Inflammatory macrophage (primary cell): Measurements from ENCODE around the gene AMPD3.

Experiments used
- DNase-seq, 2 donors: peaks; one replicate each; pipeline ENCODE4 v3.0.0-alpha.2; 2020 to 2022

AMPD3 gene

DNA sequence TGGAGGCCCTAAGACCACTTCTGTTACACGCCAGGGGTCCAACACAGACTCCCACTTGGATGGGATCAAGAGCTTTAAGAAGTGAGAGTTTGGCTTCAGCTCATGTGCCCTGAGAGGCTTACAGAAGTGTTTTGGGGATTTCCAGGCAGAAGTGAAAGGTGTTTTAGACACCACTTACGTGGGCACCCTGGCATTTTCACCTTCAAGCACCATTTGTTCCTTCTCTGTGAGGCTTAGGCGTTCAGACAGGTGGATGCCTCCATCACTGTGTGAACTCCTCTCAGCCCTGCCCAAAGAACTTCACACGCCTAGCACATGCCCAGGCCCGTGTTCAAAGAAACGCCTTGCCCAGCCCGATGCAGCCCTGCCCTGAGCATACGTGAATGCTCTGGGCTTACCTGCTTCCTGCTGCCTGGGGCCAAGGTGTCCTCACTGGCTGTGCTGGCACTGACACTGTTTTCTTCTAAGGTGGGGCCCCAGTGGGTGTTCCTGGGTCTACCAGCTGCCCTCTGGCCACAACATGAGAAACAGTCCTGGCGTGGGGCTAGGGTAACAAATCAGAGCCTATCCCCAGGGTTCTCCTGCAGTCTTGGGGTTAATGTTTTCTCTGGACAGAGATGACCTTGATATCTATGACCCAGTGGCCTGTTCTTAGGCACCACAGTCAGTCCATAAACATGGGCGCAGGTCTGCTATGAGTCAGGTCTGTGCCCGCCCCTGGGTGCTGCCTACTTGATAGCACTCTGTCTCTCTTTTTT is 34.0 kb downstream of the AMPD3 start:
- DNase-seq, result no peak

DNA sequence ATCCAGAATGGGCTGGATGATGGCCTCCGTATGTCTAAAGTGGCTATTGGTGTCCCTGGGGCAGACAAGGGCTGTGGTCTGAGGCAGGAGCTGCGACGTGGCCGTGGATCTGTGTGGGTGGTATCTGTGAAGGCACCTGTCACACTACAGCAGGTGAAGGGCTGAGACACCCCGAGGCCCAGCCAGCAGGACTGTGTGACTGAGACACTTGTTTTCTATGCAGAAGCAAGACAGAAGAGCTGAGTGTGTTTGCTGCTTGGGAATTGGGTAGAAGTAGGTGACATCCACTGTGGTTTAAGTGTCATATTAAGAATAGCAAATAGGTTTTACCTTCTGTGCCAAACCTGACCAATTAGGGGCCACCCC is 35.0 kb downstream of the AMPD3 start:
- DNase-seq, result no peak

DNA sequence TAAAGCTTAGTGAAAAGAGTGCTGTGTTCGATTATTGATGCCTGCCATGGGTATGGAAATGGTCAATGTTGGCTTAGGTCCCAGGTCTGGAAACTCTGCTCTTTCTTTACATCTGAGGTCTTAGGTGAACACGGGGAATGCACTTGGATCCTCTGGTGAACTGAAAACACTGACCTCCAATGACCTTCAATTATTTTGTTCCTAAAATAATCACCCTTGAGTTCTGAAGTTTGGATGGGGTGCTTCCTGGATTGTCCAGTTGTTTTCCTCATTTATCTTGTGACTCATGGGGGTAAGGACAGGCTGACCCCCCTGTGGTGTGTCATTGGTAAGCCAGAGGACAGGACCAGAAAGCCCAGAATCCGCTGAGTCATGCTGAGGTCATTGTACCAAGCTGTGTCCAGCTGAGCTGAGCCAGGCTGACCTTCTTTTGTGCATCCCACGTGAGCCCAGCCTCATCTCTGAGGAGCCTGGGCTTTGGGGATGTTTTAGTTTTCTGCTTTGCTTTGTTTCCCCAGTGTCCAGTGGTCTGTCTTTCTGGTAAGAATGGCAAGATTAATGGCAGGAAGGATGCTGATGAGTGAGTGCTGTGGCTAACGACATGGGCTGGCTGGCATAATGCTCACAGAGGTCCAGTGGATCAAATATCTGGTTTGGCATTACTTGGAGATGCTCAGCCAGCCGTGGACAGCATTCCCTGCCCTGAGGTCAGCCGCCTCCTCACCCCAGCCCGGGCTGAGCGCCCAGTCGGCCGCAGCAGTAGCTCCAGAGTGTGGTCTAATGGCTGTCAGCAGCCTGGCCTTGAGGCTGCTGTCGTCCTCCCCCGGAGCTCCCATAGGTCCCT is 35.6 kb downstream of the AMPD3 start:
- DNase-seq, result peak; percentile 26 to 65

DNA sequence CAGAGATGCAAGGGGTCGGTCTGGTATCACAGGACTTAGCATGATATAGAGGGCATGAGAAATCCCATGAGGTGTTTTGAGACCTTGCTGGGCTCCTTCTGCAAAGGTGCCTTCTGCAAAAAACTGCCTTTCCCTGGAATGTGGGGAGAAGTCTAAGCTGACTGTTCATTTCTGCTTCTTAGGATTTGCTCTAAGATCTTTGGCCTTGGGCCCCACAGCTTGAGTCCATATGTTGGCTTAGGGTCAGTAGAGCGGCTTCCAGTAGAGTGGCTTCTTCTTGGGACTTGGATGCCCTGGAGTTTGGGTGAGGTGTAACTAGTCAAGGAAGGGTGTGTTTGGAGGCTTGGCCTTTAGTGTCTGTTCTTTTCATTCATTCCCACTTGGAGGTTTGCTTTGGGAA is 37.0 kb downstream of the AMPD3 start:
- DNase-seq, result no peak

DNA sequence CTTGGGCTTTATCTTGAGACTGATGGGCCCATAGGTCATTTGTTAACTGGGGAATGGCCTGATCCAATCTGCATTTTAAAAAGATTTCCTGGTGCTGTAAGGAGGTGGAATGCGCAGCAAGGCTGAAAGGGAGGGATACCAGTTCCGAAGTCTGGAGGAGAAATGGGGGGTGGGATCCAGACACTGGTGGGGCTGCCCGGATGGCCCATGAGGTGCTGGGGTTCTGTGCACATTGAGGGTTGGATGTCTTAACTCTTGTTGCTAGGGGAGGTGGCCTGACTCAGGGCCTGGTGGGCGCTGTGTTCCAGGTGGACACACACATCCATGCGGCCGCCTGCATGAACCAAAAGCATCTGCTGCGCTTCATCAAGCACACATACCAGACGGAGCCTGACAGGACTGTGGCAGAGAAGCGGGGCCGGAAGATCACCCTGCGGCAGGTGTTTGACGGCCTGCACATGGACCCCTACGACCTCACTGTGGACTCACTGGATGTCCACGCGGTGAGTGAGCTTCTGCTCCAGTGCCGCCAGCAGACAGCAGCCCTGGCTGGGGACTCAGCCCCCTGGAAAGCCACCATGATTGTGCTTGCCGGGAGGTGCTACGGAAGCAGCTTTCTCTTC is 38.1 kb downstream of the AMPD3 start:
- DNase-seq, result no peak

DNA sequence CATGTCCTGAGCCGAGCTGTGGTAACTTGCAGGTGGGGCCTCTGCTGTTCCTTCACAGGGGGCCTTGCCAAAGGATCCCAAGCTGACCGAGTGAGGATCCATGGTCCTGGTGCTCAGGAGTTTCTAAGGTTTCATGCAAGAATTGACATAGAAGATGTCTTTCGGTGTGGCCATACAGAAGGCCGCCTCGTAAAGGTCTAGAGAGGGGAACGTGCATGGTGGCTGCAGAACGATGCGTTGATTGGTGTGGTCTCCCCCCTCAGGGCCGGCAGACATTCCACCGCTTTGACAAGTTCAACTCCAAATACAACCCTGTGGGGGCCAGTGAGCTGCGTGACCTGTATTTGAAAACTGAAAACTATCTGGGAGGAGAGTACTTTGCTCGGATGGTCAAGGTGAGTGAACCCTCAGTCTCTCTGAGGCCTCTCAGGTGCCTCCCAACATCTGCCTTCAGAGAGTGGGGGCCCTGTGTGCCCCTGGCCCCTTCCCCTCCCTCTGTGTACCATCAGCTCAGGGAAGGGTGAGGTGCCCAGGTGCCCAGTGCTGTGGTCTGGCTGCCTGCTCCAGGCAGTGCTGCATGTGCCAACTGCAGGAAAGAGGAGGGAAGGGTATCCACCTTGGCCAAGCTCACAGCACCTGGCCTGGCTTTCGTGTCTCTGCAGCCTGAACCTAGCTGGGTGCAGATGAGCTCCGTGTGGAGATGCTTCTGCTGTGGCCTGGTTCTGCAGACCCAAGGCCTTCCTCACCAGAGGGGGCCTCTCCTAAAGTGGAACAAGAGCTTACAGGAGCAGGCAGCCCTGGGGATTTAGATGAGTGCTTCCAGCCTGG is 39.8 kb downstream of the AMPD3 start:
- no peak for DNase-seq

DNA sequence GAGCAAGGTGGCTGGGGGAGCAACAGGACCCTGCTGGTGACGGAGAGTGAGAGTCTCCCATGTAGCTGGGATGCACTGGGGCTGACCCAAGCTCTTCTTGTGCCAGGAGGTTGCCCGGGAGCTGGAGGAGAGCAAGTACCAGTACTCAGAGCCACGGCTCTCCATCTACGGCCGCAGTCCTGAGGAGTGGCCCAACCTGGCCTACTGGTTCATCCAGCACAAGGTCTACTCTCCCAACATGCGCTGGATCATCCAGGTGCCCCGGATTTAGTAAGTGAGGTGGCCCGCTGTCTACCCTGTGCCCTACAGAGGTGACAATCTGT is 40.4 kb downstream of the AMPD3 start:
- DNase-seq, result no peak

DNA sequence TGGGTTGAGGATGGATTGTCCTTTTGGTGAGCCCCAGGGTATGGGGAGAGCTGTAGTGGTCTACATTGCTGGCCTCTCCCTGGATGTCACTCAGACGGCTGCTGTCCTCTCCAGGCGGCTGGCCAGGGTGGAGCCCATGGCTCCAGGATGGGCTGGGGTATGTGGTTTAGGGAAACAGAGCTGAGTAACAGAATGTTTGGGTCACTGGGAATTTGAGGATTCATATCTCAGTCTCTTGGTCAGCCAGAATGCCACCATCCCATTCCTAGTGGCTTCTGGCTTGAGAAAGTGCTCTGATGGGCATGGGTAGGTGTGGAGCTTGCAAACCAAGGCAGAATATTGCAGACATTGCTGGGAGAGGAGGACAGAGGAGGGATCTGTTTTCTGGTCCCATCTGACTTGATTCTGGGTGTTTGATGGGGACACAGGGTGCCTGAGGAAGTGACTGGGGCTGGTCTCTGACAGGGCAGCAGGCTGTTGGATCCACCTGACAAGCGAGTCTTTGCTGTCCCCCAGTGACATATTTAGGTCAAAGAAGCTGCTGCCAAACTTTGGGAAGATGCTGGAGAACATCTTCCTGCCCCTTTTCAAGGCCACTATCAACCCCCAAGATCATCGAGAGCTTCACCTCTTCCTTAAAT is 41.4 kb downstream of the AMPD3 start:
- no peak for DNase-seq

DNA sequence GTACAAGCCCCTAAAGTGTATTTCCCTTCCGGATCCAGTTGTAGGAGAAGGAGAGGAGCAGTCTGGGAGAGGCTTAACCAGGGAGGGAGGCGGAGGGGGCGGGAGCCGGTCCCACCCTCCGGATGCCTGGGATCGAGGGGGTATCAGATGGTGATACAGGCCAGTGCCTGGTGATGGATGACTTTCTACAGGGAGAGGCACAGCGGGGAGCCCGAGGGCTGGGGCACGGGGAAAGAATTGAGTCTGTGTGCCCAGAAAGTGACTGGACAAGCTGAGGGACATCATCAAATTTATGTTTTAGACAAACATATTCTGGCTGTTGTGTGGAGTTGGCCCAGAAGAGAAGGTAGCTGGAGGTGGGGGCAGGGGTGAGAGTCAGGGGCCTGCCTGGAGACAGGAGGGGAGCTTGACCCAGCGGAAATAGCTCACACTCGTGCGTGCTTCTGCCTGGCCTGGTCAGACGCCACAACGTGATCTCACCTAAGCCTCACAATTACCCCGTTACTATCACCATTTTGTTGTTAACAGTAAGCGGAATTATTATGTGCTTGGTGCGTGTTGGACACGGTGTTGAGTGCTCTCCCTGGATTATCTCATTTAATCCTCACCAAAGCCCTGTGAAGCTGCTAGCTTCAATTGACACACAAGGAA is 42.4 kb downstream of the AMPD3 start:
- DNase-seq, result no peak

DNA sequence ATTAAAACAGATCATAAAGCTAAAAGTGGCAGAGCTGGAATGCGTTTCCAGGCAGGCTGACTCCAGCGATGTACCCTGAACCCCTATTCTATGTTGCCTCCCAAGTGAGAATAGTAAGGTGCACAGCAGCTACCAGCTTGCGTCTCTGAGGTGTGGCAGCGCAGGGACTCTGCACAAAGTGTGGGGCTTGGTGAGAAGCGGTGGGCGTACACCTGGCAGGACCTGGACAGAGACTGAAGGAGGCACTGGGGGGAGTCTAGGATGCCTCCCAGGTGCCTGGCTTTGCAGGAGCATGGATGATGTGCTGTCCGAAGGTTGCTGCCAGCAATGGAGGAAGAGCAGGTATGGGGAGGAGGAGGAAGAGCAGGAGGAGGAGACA is 42.9 kb downstream of the AMPD3 start:
- DNase-seq, result no peak

DNA sequence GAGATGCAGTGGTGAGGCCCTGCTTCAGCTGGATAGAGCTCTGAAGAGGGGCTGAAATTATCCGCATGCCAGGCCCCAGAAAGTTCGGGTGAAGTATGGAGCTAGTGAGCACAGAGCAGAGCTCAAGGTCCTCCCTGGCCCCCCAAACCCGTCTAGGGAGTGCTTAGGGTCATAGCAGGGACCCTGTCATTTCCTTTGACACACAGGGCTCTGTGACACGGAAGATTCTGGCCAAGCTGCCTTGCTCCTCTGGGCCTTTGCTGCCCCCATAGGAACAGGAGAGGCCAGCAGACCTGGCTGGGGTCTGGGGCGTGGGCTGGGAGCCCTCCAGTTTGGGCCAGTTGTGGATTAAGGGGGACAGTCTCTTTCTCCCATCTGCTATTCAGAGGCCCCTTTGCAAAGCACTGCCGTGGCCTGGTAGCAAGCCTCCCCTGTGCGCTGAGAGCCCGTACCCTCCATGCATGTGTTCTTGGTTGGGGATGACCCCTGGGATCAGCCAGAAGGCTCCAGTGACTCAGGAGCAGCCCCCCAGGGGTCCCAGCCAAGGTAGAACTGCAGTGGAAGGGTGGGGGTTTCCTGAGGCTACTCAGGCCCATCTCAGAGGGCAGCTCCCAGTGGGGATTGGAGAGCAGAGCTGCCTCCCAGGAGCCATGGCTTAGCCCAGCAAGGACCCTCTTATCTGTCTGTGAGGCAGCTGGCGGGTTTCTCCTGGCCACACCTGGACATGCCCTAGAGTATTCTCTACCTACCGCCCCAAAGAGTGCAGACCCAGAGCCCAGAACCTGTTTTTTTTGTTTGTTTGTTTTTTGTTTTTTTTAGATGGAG is 43.6 kb downstream of the AMPD3 start:
- DNase-seq, result no peak

DNA sequence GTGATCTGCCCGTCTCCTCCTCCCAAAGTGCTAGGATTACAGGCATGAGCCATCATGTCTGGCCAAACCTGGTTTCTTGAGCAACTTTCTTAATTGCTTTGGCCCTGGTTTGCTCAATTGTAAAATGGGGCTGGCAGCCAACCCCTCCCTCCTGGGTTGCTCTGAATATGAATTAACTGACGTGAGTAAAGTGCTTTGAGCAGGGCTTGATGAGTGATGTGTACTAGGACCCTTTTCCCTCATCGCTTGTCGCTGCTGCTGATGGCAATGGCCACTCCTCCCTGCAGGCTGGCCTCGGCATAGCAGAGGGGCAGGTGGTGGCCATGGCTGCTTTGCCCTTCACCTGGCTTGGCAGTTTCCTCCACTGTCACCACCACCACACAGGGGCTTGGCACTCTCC is 44.4 kb downstream of the AMPD3 start:
- DNase-seq, result no peak

DNA sequence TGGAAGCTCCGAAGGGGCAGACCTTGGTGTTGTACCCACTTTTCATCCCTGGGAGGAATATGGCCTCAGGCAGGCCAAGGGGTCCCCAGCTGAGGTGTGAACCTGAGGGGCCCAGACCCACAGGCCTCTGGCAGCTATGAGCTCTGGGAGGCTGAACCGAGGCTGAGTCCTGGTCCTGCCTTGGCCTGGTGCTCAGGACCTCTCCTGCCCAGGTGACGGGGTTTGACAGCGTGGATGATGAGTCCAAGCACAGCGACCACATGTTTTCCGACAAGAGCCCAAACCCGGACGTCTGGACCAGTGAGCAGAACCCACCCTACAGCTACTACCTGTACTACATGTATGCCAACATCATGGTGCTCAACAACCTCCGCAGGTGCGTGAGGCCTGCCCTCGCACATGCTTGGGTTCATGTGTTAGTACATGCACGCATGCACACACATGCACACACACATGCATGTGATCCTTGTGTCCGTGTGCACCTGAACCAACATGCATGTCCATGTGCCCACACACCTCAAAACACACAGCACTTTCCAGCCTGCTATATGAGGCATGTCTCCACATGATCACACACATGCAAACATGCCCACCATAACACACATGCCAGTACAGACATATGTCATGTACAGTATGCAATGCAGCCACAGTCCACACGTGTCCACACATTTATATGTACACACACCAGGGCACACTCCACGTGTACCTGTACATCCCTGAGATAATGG is 45.0 kb downstream of the AMPD3 start:
- no peak for DNase-seq

DNA sequence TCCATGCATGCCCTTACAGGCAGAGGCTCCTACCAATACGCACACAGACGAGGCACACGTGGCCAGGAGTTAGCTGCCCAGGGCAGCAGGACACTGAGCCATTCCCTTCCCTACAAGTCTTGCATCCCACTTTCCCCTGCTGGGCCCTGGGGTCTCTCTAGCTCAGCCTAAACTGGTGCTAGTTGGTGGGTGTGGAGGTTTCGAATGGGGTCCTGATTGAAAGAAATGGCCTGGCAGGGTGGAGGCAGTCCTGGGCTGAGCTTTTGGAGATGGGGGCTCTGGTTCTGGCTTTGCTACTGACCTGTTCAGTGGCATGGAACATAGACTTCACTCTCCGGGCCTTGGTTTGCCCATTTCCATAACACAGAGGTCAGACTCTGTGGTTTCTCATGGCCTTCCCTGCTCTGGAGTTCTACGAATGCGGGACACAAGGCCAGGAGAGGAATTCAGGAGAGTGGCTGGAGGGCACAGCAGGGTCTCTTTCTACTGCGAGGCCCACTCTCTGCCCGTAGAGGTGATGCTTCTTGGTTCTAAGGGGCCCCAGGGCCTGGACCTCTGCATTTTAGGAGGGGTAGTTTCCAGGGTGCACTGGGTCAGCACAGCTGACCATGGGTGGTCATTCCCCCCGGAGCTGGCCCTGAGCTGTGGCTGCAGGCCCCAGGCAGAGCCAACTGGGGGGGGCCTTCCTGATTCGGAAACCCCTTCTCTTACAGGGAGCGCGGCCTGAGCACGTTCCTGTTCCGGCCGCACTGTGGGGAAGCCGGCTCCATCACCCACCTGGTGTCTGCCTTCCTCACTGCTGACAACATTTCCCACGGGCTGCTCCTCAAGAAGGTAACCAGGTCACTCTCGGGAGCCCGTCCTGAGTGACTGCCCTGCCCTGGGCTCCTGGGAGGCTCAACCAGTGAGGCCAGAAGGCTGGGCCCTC is 46.0 kb downstream of the AMPD3 start:
- DNase-seq, result no peak

DNA sequence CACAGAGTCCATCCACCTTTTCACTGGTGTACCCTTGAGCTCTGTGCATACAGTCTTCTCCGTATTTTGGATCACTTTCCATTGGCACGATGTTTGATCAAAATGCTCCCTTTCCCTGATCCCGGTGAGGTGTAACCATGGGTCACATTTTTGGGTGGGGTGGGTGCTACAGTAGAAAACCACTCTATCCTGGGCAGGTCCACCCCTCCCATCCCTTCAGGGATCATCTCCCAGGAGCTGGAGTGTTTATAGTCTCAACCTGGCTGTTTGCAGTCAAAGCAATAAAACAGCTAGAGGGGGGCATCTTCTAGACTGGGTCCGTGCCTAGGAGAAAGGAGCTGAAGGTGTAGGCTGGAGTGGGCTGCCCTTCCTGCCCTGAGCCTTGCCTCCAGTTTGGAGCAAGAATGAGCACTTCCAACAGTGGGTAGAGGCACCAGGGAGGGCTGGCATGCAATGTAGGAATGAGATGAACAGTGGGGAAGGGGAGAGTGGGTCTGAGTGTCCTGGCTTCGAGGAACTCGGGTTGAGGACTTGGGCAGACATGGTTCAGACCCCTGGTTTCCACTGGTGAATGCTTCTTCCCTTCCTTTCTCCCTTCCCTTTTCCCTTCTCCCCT is 47.1 kb downstream of the AMPD3 start:
- DNase-seq, result no peak

DNA sequence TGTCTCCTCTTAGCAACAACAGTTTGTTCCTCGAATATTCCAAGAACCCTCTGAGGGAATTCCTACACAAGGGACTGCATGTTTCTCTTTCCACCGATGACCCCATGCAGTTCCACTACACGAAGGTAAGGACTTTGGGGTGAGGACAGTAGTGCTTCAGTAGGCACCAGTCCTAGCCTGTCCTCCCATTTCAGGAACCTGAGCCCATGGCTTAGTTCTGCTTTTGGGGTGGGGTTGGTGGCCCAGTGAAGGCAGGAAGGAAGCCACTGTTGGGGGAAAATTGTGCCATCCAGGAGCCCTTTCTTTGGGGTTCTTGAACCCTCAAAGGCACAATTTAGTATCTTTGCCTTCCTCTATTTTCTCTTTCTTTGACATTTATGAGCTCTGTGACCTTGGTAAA is 47.7 kb downstream of the AMPD3 start:
- DNase-seq, result peak; percentile 73 to 78

DNA sequence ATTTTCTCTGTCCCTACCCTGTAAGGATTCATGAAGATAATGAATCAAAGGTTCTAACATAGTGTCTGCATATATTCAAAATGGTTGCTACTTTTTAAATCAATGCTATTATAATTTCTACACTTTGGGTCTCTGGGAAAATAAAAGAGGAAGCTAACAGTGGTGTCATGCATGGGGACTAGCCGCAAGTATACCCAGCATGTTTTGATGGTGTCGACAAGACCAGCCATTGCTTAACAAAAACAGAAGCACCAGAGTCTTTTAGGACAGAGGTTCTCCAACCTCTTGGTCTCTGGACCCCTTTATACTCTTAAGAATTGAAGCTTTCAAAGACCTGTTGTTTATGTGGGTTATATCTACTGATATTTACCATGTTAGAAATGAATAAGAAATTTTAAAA is 48.2 kb downstream of the AMPD3 start:
- DNase-seq, result peak; percentile 88 to 92

DNA sequence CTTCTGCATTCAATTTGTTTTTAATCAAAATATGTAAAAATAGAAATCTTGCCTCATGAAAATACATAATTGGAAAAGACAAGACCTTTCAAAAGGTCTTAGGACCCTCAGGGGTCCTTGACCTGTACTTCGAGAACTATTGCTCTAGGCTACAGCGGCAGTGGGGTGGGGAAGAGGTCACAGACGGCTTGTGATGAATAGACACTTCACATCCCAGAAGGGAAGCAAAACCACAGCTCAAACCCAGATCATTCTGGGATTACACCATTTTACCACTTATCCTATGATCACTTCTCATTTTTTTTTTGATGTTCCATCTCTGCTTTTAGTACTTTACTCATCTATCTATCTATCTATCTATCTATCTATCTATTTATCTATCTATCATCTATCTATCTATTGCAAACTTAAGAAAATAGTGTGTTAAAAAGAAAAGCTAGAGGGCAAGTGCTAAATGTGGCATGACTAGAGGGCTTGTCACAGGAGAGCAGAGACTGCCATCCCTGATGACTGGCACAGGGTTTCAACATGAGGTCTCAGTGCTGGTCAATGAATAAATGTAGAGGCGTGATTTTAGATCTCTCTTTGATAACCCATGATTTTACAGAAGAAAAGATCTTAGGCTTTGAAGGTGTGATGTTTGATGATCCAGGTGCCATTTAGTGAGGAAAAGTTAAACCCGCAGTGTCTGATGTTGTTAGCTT is 48.9 kb downstream of the AMPD3 start:
- DNase-seq, result peak; percentile 79 to 85
